Measurements from ENCODE around the gene PM20D1. TPM values are rescaled to one million over a fixed set of nuclear protein-coding genes. Genes with fewer than 3 reads are reported as not detected.

The PM20D1 gene
- total RNA-seq, 4 donors from 2014 or later = 33.0 to 77.4 (median 57.8) TPM

GRCh38 chr1:205783904-205784303, 66.0 kb downstream of the PM20D1 start:
- Histone ChIP-seq H3K4me1 (no peaks in the 10 kb centered on the region), H3K27ac (no peak overlapping the region), H3K9me3 (no peaks in the 10 kb centered on the region), H3K4me3 (no peak overlapping the region), H3K27me3 (no peaks in the 10 kb centered on the region), H3K36me3 (no peaks in the 10 kb centered on the region)
- no peak for TF ChIP-seq CTCF (IDR thresholded peaks at IDR 0.05)
- no peak for TF ChIP-seq EP300 (IDR thresholded peaks at IDR 0.05)
- no peak for TF ChIP-seq POLR2AphosphoS5 (IDR thresholded peaks at IDR 0.05)
- no peak for TF ChIP-seq POLR2A (IDR thresholded peaks at IDR 0.05)
- no peak for DNase-seq (ENCODE audit: low spot score in 2 of 2)
- 76% methylated on average over 4 of the region's 4 CpGs for WGBS

- DNase-seq (ENCODE audit: low spot score in 2 of 2) = no peak
- TF ChIP-seq POLR2A (IDR thresholded peaks at IDR 0.05) (no peak), EP300 (IDR thresholded peaks at IDR 0.05) (no peak), CTCF (IDR thresholded peaks at IDR 0.05) (no peak), POLR2AphosphoS5 (IDR thresholded peaks at IDR 0.05) (no peak)
- H3K4me3 ChIP-seq = no peak overlapping the region
- no peaks in the 10 kb centered on the region for H3K27me3 ChIP-seq
- H3K9me3 ChIP-seq = no peaks in the 10 kb centered on the region
- H3K27ac ChIP-seq = no peak overlapping the region
- no peaks in the 10 kb centered on the region for H3K36me3 ChIP-seq
- no peaks in the 10 kb centered on the region for H3K4me1 ChIP-seq
Observed at GRCh38 chr1:205783433-205783795, 66.5 kb downstream of the PM20D1 start.

- DNase-seq (ENCODE audit: low spot score in 2 of 2) = no peak
- no peak overlapping the region for H3K27ac ChIP-seq
- 53% methylated on average over 4 of the region's 4 CpGs for WGBS
Observed at GRCh38 chr1:205782627-205783432, 67.1 kb downstream of the PM20D1 start.

GRCh38 chr1:205780335-205780734, 69.6 kb downstream of the PM20D1 start:
- Histone ChIP-seq H3K36me3 (no peaks in the 10 kb centered on the region), H3K9me3 (no peaks in the 10 kb centered on the region), H3K27ac (no peak overlapping the region), H3K4me1 (peaks cover 7% of the 10 kb centered on the region), H3K4me3 (no peak overlapping the region), H3K27me3 (no peaks in the 10 kb centered on the region)
- DNase-seq (ENCODE audit: low spot score in 2 of 2) = no peak
- WGBS = 91% methylated on average over 5 of the region's 5 CpGs
- no peak for TF ChIP-seq POLR2AphosphoS5 (IDR thresholded peaks at IDR 0.05)
- TF ChIP-seq CTCF (IDR thresholded peaks at IDR 0.05) = no peak
- TF ChIP-seq POLR2A (IDR thresholded peaks at IDR 0.05) = no peak
- TF ChIP-seq EP300 (IDR thresholded peaks at IDR 0.05) = no peak

More at GRCh38 chr1:205782627-205783432, 67.1 kb downstream of the PM20D1 start:
- no peaks in the 10 kb centered on the region for H3K4me1 ChIP-seq
- H3K27me3 ChIP-seq = no peaks in the 10 kb centered on the region
- H3K9me3 ChIP-seq = no peaks in the 10 kb centered on the region
- no peak for TF ChIP-seq EP300 (IDR thresholded peaks at IDR 0.05)
- TF ChIP-seq POLR2A (IDR thresholded peaks at IDR 0.05) = no peak
- TF ChIP-seq CTCF (IDR thresholded peaks at IDR 0.05) = no peak
- TF ChIP-seq POLR2AphosphoS5 (IDR thresholded peaks at IDR 0.05) = no peak
- no peak overlapping the region for H3K4me3 ChIP-seq
- H3K36me3 ChIP-seq = no peaks in the 10 kb centered on the region

Other genes with a start within 250 kb of the PM20D1 start
- 10 to 100 TPM; 30.9 to 52.6 (median 43.8) TPM for gene ELK4, start 218.1 kb downstream of the PM20D1 start, total RNA-seq
- gene SLC45A3, start 169.6 kb downstream of the PM20D1 start, total RNA-seq = 1 to 10 TPM; 1.4 to 3.3 (median 2.2) TPM
- 10 to 100 TPM; 48.7 to 73.0 (median 60.3) TPM for gene NUCKS1, start 100.0 kb downstream of the PM20D1 start, total RNA-seq
- gene RAB29, start 74.7 kb downstream of the PM20D1 start, total RNA-seq = 10 to 100 TPM in 2 of 4 donors, 1 to 10 TPM in 2; 9.7 to 15.4 (median 12.1) TPM
- 10 to 100 TPM; 14.6 to 20.8 (median 16.7) TPM for gene SLC41A1, start 36.9 kb downstream of the PM20D1 start, total RNA-seq
- 1 to 10 TPM; 5.7 to 7.2 (median 6.6) TPM for gene SLC26A9, start 93.3 kb upstream of the PM20D1 start, total RNA-seq
- 10 to 100 TPM; 21.6 to 55.5 (median 26.8) TPM for gene RAB7B, start 153.3 kb upstream of the PM20D1 start, total RNA-seq
- not detected for gene CTSE, start 173.8 kb upstream of the PM20D1 start, total RNA-seq
- gene RHEX, start 203.0 kb upstream of the PM20D1 start, total RNA-seq = 1 to 10 TPM in 3 of 4 donors, not detected in 1; 1.2 to 2.8 (median 1.2) TPM